SK-N-SH treated with all-trans-retinoic acid at 6 μM for 48 hours (cell line): ENCODE measurements around the gene ISYNA1.

Experiments
- ATAC-seq: fragments of 200-7000 bp; cut with Tn5 transposase; 3 replicates; pipeline ENCODE4 v1.9.1; 2020; ENCODE audit warnings: mild to moderate bottlenecking, moderate library complexity
- ARNTL ChIP-seq: fragments of 450-650 bp; formaldehyde crosslinking; IDR thresholded peaks from 2 replicates; pipeline ENCODE4 v1.5.0; 2020; ENCODE audit warnings: low read depth, mild to moderate bottlenecking, moderate library complexity, borderline replicate concordance
- BACH2 ChIP-seq: fragments of 250-450 bp; sonication (Bioruptor Pico); IDR thresholded peaks from 2 replicates; pipeline ENCODE4 v1.9.0; 2021; ENCODE audit warnings: mild to moderate bottlenecking, borderline replicate concordance
- CREB5 ChIP-seq: fragments of 250-450 bp; sonication (Bioruptor Pico); IDR thresholded peaks from 2 replicates; pipeline ENCODE4 v1.5.1; 2020; ENCODE audit warnings: low read depth, mild to moderate bottlenecking, moderate library complexity
- CSDC2 ChIP-seq: fragments of 250-450 bp; sonication (Bioruptor Pico); IDR thresholded peaks from 2 replicates; pipeline ENCODE4 v1.5.0; 2020; ENCODE audit warnings: mild to moderate bottlenecking, moderate library complexity
- CSRNP3 ChIP-seq: fragments of 250-450 bp; sonication (Bioruptor Pico); IDR thresholded peaks from 2 replicates; pipeline ENCODE4 v1.5.1; 2021; ENCODE audit warnings: mild to moderate bottlenecking, moderate library complexity
- ESRRG ChIP-seq: fragments of 250-450 bp; sonication (Bioruptor Pico); IDR thresholded peaks from 2 replicates; pipeline ENCODE4 v1.6.1; 2021; ENCODE audit warnings: mild to moderate bottlenecking
- GLIS3 ChIP-seq: fragments of 250-450 bp; sonication (Bioruptor Pico); IDR thresholded peaks from 2 replicates; pipeline ENCODE4 v1.5.0; 2020; ENCODE audit warnings: mild to moderate bottlenecking, moderate library complexity
- ISL1 ChIP-seq: fragments of 250-450 bp; sonication (Bioruptor Pico); IDR thresholded peaks from 2 replicates; pipeline ENCODE4 v2.1.2; 2022; ENCODE audit warnings: mild to moderate bottlenecking, moderate library complexity
- PATZ1 ChIP-seq: fragments of 250-450 bp; sonication (Bioruptor Pico); IDR thresholded peaks from 2 replicates; pipeline ENCODE4 v1.8.0; 2020; ENCODE audit warnings: mild to moderate bottlenecking, moderate library complexity, borderline replicate concordance
- POU6F1 ChIP-seq: fragments of 250-450 bp; sonication (Bioruptor Pico); IDR thresholded peaks from 2 replicates; pipeline ENCODE4 v1.8.0; 2021; ENCODE audit warnings: low read depth, mild to moderate bottlenecking, moderate library complexity, borderline replicate concordance
- RARB ChIP-seq: fragments of 250-450 bp; sonication (Bioruptor Pico); IDR thresholded peaks from 2 replicates; pipeline ENCODE4 v1.8.0; 2021; ENCODE audit warnings: mild to moderate bottlenecking, moderate library complexity
- SNAI2 ChIP-seq: fragments of 250-450 bp; sonication (Bioruptor Pico); IDR thresholded peaks from 2 replicates; pipeline ENCODE4 v1.5.0; 2020; ENCODE audit warnings: mild to moderate bottlenecking, moderate library complexity
- TCF4 ChIP-seq: fragments of 250-450 bp; sonication (Bioruptor Pico); IDR thresholded peaks from 2 replicates; pipeline ENCODE4 v1.8.0; 2021; ENCODE audit warnings: mild to moderate bottlenecking, moderate library complexity, borderline replicate concordance
- TOX ChIP-seq: fragments of 250-450 bp; sonication (Bioruptor Pico); IDR thresholded peaks from 2 replicates; pipeline ENCODE4 v1.8.0; 2021; ENCODE audit warnings: mild to moderate bottlenecking, moderate library complexity, borderline replicate concordance
- TSHZ2 ChIP-seq: fragments of 250-450 bp; sonication (Bioruptor Pico); IDR thresholded peaks from 2 replicates; pipeline ENCODE4 v1.5.0; 2020; ENCODE audit warnings: mild to moderate bottlenecking, moderate library complexity
- ZC3H10 ChIP-seq: fragments of 250-450 bp; sonication (Bioruptor Pico); IDR thresholded peaks from 2 replicates; pipeline ENCODE4 v1.5.1; 2021; ENCODE audit warnings: mild to moderate bottlenecking, moderate library complexity
- ZFP3 ChIP-seq: fragments of 250-450 bp; sonication (Bioruptor Pico); IDR thresholded peaks from 2 replicates; pipeline ENCODE4 v1.5.0; 2020; ENCODE audit warnings: mild to moderate bottlenecking, moderate library complexity
- ZFP30 ChIP-seq: fragments of 450-650 bp; formaldehyde crosslinking; IDR thresholded peaks from 2 replicates; pipeline ENCODE4 v1.5.0; 2022; ENCODE audit warnings: mild to moderate bottlenecking, moderate library complexity
- ZNF8 ChIP-seq: fragments of 450-650 bp; formaldehyde crosslinking; IDR thresholded peaks from 2 replicates; pipeline ENCODE4 v1.5.0; 2020; ENCODE audit warnings: mild to moderate bottlenecking, moderate library complexity

Gene ISYNA1

GRCh38 chr19:18450021-18450930 is 12.3 kb upstream of the ISYNA1 start:
- no peak for ATAC-seq
- TF ChIP-seq GLIS3 (CRISPR knock-in tag): no peak
- TF ChIP-seq CSDC2 (CRISPR knock-in tag): no peak
- no peak for TF ChIP-seq CREB5 (CRISPR knock-in tag)
- TF ChIP-seq ZFP3 (CRISPR knock-in tag): no peak
- no peak for TF ChIP-seq ZNF8
- no peak for TF ChIP-seq PATZ1 (CRISPR knock-in tag)
- no peak for TF ChIP-seq POU6F1 (CRISPR knock-in tag)
- no peak for TF ChIP-seq BACH2
- no peak for TF ChIP-seq ARNTL (CRISPR knock-in tag)
- TF ChIP-seq ZC3H10 (CRISPR knock-in tag): no peak
- TF ChIP-seq ZFP30 (CRISPR knock-in tag): no peak
- no peak for TF ChIP-seq ISL1 (CRISPR knock-in tag)
- TF ChIP-seq SNAI2 (CRISPR knock-in tag): no peak
- no peak for TF ChIP-seq CSRNP3
- TF ChIP-seq TSHZ2 (CRISPR knock-in tag): no peak

- ATAC-seq: no peak
- TF ChIP-seq ZFP30 (CRISPR knock-in tag) (no peak), GLIS3 (CRISPR knock-in tag) (no peak)
Observed at GRCh38 chr19:18449552-18449951, 11.6 kb upstream of the ISYNA1 start.

GRCh38 chr19:18446811-18447359 is 9.0 kb upstream of the ISYNA1 start:
- ATAC-seq: no peak
- TF ChIP-seq TSHZ2 (CRISPR knock-in tag) (no peak), ESRRG (CRISPR knock-in tag) (no peak), TOX (CRISPR knock-in tag) (no peak), RARB (CRISPR knock-in tag) (no peak), ZFP30 (CRISPR knock-in tag) (no peak), PATZ1 (CRISPR knock-in tag) (no peak), ZFP3 (CRISPR knock-in tag) (no peak), ARNTL (CRISPR knock-in tag) (no peak), TCF4 (CRISPR knock-in tag) (no peak), SNAI2 (CRISPR knock-in tag) (no peak), ZC3H10 (CRISPR knock-in tag) (no peak), ZNF8 (no peak), GLIS3 (CRISPR knock-in tag) (no peak), POU6F1 (CRISPR knock-in tag) (no peak)
